RWPE1 (cell line): ENCODE measurements around the gene AGAP1.

ENCODE experiments used
- CTCF ChIA-PET: fragments of 350-600 bp; sonication (Branson Sonifier 250); formaldehyde crosslinking; extraction: SDS; loops from one replicate; lab custom pipeline; 2021; lab: Yijun Ruan, JAX
- POLR2A ChIA-PET: fragments of 400-600 bp; formaldehyde crosslinking; extraction: SDS; loops from one replicate; lab custom pipeline; 2020; ENCODE audit warnings: antibody characterized with exemption; ENCODE audit not compliant: low non-redundant PET; lab: Yijun Ruan, JAX
- DNase-seq: peaks from one replicate; pipeline ENCODE4 v3.0.0; 2012; ENCODE audit warnings: low spot score
- H3K27ac ChIP-seq: fragments of 450-650 bp; 2 replicates; pipeline ENCODE4 v1.5.1; 2017
- TF ChIP-seq, protein P1 (sequence below): fragments of 450-650 bp; conservative IDR thresholded peaks from 2 replicates; pipeline ENCODE4 v1.5.1; 2017; ENCODE audit warnings: low read depth, mild to moderate bottlenecking

The AGAP1 gene

GRCh38 chr2:235550946-235551345, 57.1 kb downstream of the AGAP1 start:
- ChIA-PET CTCF (interaction anchor here (1.2 kb wide), 1 partner anchor 11 kb away, joined by 3 read pairs; no protein-coding TSS in a partner anchor), POLR2A (no interaction called here)
- TF ChIP-seq, protein P1, sequence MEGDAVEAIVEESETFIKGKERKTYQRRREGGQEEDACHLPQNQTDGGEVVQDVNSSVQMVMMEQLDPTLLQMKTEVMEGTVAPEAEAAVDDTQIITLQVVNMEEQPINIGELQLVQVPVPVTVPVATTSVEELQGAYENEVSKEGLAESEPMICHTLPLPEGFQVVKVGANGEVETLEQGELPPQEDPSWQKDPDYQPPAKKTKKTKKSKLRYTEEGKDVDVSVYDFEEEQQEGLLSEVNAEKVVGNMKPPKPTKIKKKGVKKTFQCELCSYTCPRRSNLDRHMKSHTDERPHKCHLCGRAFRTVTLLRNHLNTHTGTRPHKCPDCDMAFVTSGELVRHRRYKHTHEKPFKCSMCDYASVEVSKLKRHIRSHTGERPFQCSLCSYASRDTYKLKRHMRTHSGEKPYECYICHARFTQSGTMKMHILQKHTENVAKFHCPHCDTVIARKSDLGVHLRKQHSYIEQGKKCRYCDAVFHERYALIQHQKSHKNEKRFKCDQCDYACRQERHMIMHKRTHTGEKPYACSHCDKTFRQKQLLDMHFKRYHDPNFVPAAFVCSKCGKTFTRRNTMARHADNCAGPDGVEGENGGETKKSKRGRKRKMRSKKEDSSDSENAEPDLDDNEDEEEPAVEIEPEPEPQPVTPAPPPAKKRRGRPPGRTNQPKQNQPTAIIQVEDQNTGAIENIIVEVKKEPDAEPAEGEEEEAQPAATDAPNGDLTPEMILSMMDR: no peak
- no peak overlapping the region for H3K27ac ChIP-seq
- no peak for DNase-seq

- no peak overlapping the region for H3K27ac ChIP-seq
- ChIA-PET CTCF (interaction anchor here (0.6 to 1.4 kb wide), 6 partner anchors 13 to 1923 kb away, joined by 3 to 5 read pairs (median 4); no protein-coding TSS in a partner anchor), POLR2A (no interaction called here)
- TF ChIP-seq, protein P1: no peak; the same call in 1 of the 2 replicates
- peak; percentile 60 for DNase-seq
These were observed 58.1 kb downstream of the AGAP1 start for GRCh38 chr2:235551965-235552364.

GRCh38 chr2:235552671-235553070, 58.8 kb downstream of the AGAP1 start:
- ChIA-PET CTCF (interaction anchor here (1.4 kb wide), 1 partner anchor 31 kb away, joined by 4 read pairs; no protein-coding TSS in a partner anchor), POLR2A (no interaction called here)
- DNase-seq: no peak
- no peak overlapping the region for H3K27ac ChIP-seq
- TF ChIP-seq, protein P1: no peak

- ChIA-PET POLR2A (no interaction called here), CTCF (no interaction called here)
- H3K27ac ChIP-seq: no peak overlapping the region
- DNase-seq: no peak
- TF ChIP-seq, protein P1: no peak
These were observed 59.4 kb downstream of the AGAP1 start for GRCh38 chr2:235553291-235553690.

- ChIA-PET POLR2A (no interaction called here), CTCF (no interaction called here)
- TF ChIP-seq, protein P1: no peak
- DNase-seq: no peak
- no peak overlapping the region for H3K27ac ChIP-seq
These were observed 59.9 kb downstream of the AGAP1 start for GRCh38 chr2:235553696-235554100.

DNA sequence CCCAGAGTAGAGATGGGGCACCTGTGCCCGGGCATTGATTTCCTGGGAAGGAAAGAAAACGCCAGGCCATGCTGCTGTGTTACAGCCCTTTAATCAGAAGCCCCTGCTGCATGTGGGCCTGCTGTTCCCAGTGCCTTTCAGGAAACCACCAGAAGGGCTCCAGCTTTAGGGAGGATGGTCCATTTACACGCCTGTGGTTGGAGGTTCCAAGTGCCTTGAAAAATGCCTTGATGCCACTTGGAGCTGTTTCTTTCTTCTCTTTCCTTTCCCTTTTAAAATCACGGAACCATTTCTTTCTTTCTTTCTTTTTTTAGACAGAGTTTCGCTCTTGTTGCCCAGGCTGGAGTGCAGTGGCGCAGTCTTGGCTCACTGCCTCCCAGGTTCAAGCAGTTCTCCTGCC, 60.5 kb downstream of the AGAP1 start:
- ChIA-PET CTCF (interaction anchor here (0.6 kb wide), 1 partner anchor 187 kb away, joined by 4 read pairs; no protein-coding TSS in a partner anchor), POLR2A (no interaction called here)
- TF ChIP-seq, protein P1: no peak
- H3K27ac ChIP-seq: no peak overlapping the region
- DNase-seq: no peak
